SK-N-SH (cell line): ENCODE data around the gene EPX. TPM values are rescaled to one million over a fixed set of nuclear protein-coding genes. Genes with fewer than 3 reads are reported as not detected.

Experiments used
- CTCF ChIA-PET: fragments of 300-600, 350-600 bp; formaldehyde crosslinking; extraction: SDS; loops from one replicate; lab custom pipeline; 2021; lab: Yijun Ruan, JAX
- POLR2A ChIA-PET: fragments of 350-600 bp; sonication (Branson Sonifier 250); formaldehyde crosslinking; extraction: SDS; loops from one replicate; lab custom pipeline; 2020; ENCODE audit warnings: antibody characterized with exemption, inconsistent platforms; lab: Yijun Ruan, JAX
- DNase-seq: peaks from one replicate; pipeline ENCODE4 v3.0.0; 2012
- H2AFZ ChIP-seq: fragments of 200-600 bp; sonication (generic); 2 replicates; pipeline ENCODE4 v1.8.1; 2016; ENCODE audit warnings: antibody characterized with exemption, mild to moderate bottlenecking, low read depth
- H3F3A ChIP-seq: fragments of 200-600 bp; sonication (generic); replicated peaks from 2 replicates; pipeline ENCODE3; 2016; ENCODE audit warnings: antibody characterized with exemption, mild to moderate bottlenecking; ENCODE audit not compliant: insufficient read depth
- H3K27ac ChIP-seq, 2 experiments: fragments of 200-500 bp in 1 of 2; fragments of 200-600 bp in 1 of 2; sonication (Bioruptor generic) in 1 of 2; sonication (generic), shearing (Covaris generic) in 1 of 2; 2 replicates each; pipeline versions ENCODE4 v1.5.1 to v1.6.1; 2014 to 2016; ENCODE audit warnings: low read depth in 2 of 2, inconsistent platforms in 1 of 2, low read length in 1 of 2, mild to moderate bottlenecking in 1 of 2, mixed read lengths in 1 of 2
- H3K27me3 ChIP-seq: fragments of 200-600 bp; sonication (generic), shearing (Covaris generic); 2 replicates; pipeline ENCODE4 v1.6.1; 2016; ENCODE audit warnings: mixed run types; ENCODE audit not compliant: insufficient read depth
- H3K36me3 ChIP-seq, 2 experiments: fragments of 200-500 bp in 1 of 2; fragments of 200-600 bp in 1 of 2; sonication (Bioruptor generic) in 1 of 2; sonication (generic) in 1 of 2; replicated peaks in 1 of 2; 2 replicates each; pipeline versions ENCODE3 to v1.5.1; 2014 to 2016; ENCODE audit warnings: low read length in 1 of 2, mild to moderate bottlenecking in 1 of 2; ENCODE audit not compliant: insufficient read depth in 2 of 2, control insufficient read depth in 1 of 2
- H3K4me1 ChIP-seq, 2 experiments: fragments of 200-500 bp in 1 of 2; fragments of 200-600 bp in 1 of 2; sonication (Bioruptor generic) in 1 of 2; sonication (generic), shearing (Covaris generic) in 1 of 2; 2 replicates each; pipeline versions ENCODE4 v1.5.1 to v1.6.1; 2014 to 2016; ENCODE audit warnings: low read depth in 1 of 2, low read length in 1 of 2, mixed run types in 1 of 2; ENCODE audit not compliant: insufficient read depth in 2 of 2, control insufficient read depth in 1 of 2
- H3K4me2 ChIP-seq: fragments of 200-600 bp; sonication (generic), shearing (Covaris generic); 2 replicates; pipeline ENCODE4 v1.6.1; 2017; ENCODE audit warnings: mixed run types
- H3K4me3 ChIP-seq, 2 experiments: fragments of 200-500 bp in 1 of 2; fragments of 200-600 bp in 1 of 2; sonication (Bioruptor generic) in 1 of 2; sonication (generic), shearing (Covaris generic) in 1 of 2; 2 replicates each; pipeline versions ENCODE4 v1.5.1 to v1.8.1; 2014 to 2016; ENCODE audit warnings: low read depth in 2 of 2, inconsistent platforms in 1 of 2, low read length in 1 of 2, mild to moderate bottlenecking in 1 of 2, mixed read lengths in 1 of 2, moderate library complexity in 1 of 2
- H3K79me2 ChIP-seq: fragments of 200-600 bp; sonication (generic); 2 replicates; pipeline ENCODE4 v1.8.1; 2017; ENCODE audit warnings: mild to moderate bottlenecking; ENCODE audit not compliant: insufficient read depth
- H3K9ac ChIP-seq: fragments of 200-600 bp; sonication (generic); 2 replicates; pipeline ENCODE4 v1.6.1; 2017; ENCODE audit warnings: mixed run types
- H3K9me2 ChIP-seq: fragments of 200-600 bp; sonication (generic); 2 replicates; pipeline ENCODE4 v1.6.1; 2017; ENCODE audit warnings: mixed run types
- H3K9me3 ChIP-seq: fragments of 200-600 bp; sonication (generic); 2 replicates; pipeline ENCODE4 v1.6.1; 2017; ENCODE audit warnings: mixed run types, mild to moderate bottlenecking, moderate library complexity
- H4K20me1 ChIP-seq: fragments of 200-600 bp; sonication (generic); 2 replicates; pipeline ENCODE4 v1.6.1; 2017; ENCODE audit warnings: mild to moderate bottlenecking, mixed run types; ENCODE audit not compliant: insufficient read depth
- EP300 ChIP-seq, 2 experiments: IDR thresholded peaks; 2 replicates each; pipeline versions ENCODE4 v1.4.0 to v1.6.1; 2012; ENCODE audit warnings: borderline replicate concordance in 1 of 2, low read depth in 1 of 2, low read length in 1 of 2
- GATA2 ChIP-seq: sonication (generic); formaldehyde crosslinking; IDR thresholded peaks from 2 replicates; pipeline ENCODE4 v1.5.0; 2020; ENCODE audit warnings: mild to moderate bottlenecking, missing genetic modification reagents
- JUND ChIP-seq: IDR thresholded peaks from 2 replicates; pipeline ENCODE4 v1.4.0; 2012
- MAX ChIP-seq: IDR thresholded peaks from 2 replicates; pipeline ENCODE4 v1.4.0; 2012; ENCODE audit warnings: low read depth
- TAF1 ChIP-seq: IDR thresholded peaks from 2 replicates; pipeline ENCODE4 v1.6.1; 2012; ENCODE audit warnings: low read depth, mild to moderate bottlenecking, low read length, moderate library complexity, borderline replicate concordance
- USF2 ChIP-seq: fragments of 150-350 bp; IDR thresholded peaks from 2 replicates; pipeline ENCODE4 v1.6.1; 2017; ENCODE audit warnings: antibody characterized with exemption, low read length, low read depth, borderline replicate concordance
- WGBS: methylation state at CpG from one replicate; pipeline ENCODE4 v1.1.6; 2017; ENCODE audit warnings: low lambda C conversion rate; 5-methylcytosine and 5-hydroxymethylcytosine counted together
- polyA plus RNA-seq, 3 experiments: library from polyadenylated mRNA; depleted of rRNA; stranded (reverse); fragments of >200 nt; gene quantifications; 2 replicates each; pipeline ENCODE4 v1.2.3, GENCODE V29; 2012
- TF ChIP-seq, protein P1 (sequence below): IDR thresholded peaks from 2 replicates; pipeline ENCODE4 v1.4.0; 2012; ENCODE audit warnings: low read depth, borderline replicate concordance
- TF ChIP-seq, protein P2 (sequence below): fragments of 200-600 bp; sonication (generic); IDR thresholded peaks from 2 replicates; pipeline ENCODE4 v1.6.1; 2017; ENCODE audit warnings: antibody characterized with exemption, mild to moderate bottlenecking, moderate library complexity
- TF ChIP-seq, protein P3 (sequence below): IDR thresholded peaks from 2 replicates; pipeline ENCODE4 v1.4.0; 2012; ENCODE audit warnings: low read depth, borderline replicate concordance

EPX gene
- polyA plus RNA-seq, 1 of the 3 experiments (the other 2 are of a cell fraction), result 0.02 TPM

- Histone ChIP-seq H3K9ac (no peak overlapping the region), H4K20me1 (no peaks in the 10 kb centered on the region), H3F3A (no peaks in the 10 kb centered on the region), H3K9me2 (no peaks in the 10 kb centered on the region), H3K4me3 (no peak overlapping the region), H3K27me3 (peaks cover 20% of the 10 kb centered on the region; the same call in 1 of the 2 replicates), H3K27ac (no peak overlapping the region), H3K9me3 (no peaks in the 10 kb centered on the region), H3K79me2 (no peaks in the 10 kb centered on the region), H2AFZ (no peak overlapping the region), H3K4me2 (no peak overlapping the region), H3K36me3 (no peaks in the 10 kb centered on the region), H3K4me1 (no peaks in the 10 kb centered on the region)
- 50% methylated on average over 10 of the region's 10 CpGs for WGBS
- POLR2A ChIA-PET, result no interaction called here
- DNase-seq, result peak; percentile 24
- CTCF ChIA-PET, result interaction anchor here (0.9 to 1.2 kb wide), 3 partner anchors 17 to 35 kb away, joined by 3 read pairs; partner anchors contain the start of gene MKS1
- TF ChIP-seq, protein P1, sequence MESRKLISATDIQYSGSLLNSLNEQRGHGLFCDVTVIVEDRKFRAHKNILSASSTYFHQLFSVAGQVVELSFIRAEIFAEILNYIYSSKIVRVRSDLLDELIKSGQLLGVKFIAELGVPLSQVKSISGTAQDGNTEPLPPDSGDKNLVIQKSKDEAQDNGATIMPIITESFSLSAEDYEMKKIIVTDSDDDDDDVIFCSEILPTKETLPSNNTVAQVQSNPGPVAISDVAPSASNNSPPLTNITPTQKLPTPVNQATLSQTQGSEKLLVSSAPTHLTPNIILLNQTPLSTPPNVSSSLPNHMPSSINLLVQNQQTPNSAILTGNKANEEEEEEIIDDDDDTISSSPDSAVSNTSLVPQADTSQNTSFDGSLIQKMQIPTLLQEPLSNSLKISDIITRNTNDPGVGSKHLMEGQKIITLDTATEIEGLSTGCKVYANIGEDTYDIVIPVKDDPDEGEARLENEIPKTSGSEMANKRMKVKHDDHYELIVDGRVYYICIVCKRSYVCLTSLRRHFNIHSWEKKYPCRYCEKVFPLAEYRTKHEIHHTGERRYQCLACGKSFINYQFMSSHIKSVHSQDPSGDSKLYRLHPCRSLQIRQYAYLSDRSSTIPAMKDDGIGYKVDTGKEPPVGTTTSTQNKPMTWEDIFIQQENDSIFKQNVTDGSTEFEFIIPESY, result no peak
- peak; percentile 42 for TF ChIP-seq JUND
Measured at GRCh38 chr17:58184308-58184985, 8.1 kb upstream of the EPX start.

DNA sequence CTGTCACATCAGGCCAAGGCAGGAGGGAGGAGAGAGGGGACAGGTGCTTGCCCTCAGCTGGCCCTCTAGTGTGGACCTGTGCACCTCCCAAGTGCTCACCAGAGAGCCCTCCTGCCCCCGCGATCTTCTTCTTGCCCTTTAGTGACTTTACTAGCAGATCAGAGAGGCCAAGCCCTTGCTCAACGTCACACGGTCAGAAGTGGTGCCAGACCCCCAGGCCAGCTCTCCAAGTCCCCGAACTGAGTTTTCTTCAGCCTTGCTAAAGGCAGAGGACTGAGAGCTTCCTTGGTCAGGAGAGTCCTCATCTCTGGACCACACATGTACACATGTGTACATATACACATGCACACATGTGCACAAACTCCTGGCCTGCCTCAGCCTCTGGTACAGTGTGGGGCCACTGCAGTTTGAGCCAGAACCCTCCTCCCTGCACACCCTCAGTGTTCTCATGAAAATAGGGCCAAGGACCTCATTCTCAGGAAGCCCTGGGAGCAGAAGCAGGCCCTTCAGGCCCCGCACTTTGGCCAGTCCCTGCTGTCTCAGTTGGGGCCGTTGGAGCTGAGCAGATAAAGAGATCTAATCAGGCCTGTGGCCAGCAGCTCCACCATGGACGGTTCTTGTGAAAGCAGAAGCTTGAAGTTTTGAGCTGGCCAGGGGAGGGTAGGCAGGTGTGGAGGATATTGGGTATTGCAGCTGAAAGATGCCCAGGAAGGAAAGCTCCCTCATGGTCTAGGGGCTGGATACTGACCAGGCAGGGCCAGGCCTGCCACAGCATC lies 7.4 kb upstream of the EPX start:
- CTCF ChIA-PET, result interaction anchor here (0.6 to 1.5 kb wide), 5 partner anchors 9 to 28 kb away, joined by 3 to 4 read pairs (median 3); no protein-coding TSS in a partner anchor
- peaks cover 20% of the 10 kb centered on the region; the same call in 1 of the 2 replicates for H3K27me3 ChIP-seq
- POLR2A ChIA-PET, result no interaction called here

DNA sequence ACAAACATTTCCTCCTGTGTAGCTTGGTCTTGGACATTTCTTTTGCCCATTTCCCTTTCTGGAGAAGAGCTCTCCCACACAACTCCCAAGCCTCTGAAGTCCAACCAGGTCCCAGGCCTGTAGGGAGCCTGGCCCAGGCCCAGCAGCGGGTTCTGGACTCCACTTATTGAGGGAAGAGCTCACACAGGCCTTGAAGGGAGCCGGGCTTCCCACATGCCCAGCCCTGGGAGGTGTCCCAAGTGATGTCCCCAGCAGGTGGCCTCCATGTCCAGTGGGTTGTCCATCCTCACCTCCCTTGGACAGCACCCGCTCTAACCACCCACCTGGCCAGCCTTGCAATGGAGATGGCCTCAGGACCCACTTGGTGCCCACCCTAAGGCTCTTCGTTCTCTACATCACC lies 5.9 kb upstream of the EPX start:
- CTCF ChIA-PET, result interaction anchor here (1.2 to 1.5 kb wide), 3 partner anchors 13 to 18 kb away, joined by 3 to 9 read pairs (median 4); no protein-coding TSS in a partner anchor
- TF ChIP-seq EP300 (IDR thresholded peaks at IDR 0.05; ENCODE audit: borderline replicate concordance in 1 of 2, low read depth in 1 of 2, low read length in 1 of 2), result no peak
- TF ChIP-seq MAX, result no peak
- TF ChIP-seq USF2, result no peak
- TF ChIP-seq GATA2, result no peak
- TF ChIP-seq, protein P2, sequence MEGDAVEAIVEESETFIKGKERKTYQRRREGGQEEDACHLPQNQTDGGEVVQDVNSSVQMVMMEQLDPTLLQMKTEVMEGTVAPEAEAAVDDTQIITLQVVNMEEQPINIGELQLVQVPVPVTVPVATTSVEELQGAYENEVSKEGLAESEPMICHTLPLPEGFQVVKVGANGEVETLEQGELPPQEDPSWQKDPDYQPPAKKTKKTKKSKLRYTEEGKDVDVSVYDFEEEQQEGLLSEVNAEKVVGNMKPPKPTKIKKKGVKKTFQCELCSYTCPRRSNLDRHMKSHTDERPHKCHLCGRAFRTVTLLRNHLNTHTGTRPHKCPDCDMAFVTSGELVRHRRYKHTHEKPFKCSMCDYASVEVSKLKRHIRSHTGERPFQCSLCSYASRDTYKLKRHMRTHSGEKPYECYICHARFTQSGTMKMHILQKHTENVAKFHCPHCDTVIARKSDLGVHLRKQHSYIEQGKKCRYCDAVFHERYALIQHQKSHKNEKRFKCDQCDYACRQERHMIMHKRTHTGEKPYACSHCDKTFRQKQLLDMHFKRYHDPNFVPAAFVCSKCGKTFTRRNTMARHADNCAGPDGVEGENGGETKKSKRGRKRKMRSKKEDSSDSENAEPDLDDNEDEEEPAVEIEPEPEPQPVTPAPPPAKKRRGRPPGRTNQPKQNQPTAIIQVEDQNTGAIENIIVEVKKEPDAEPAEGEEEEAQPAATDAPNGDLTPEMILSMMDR, result no peak
- TF ChIP-seq, protein P1, result no peak
- TF ChIP-seq, protein P3, sequence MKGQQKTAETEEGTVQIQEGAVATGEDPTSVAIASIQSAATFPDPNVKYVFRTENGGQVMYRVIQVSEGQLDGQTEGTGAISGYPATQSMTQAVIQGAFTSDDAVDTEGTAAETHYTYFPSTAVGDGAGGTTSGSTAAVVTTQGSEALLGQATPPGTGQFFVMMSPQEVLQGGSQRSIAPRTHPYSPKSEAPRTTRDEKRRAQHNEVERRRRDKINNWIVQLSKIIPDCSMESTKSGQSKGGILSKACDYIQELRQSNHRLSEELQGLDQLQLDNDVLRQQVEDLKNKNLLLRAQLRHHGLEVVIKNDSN, result no peak

More for the DNA sequence above, 7.4 kb upstream of the EPX start:
- H3F3A ChIP-seq, result no peaks in the 10 kb centered on the region
- no peaks in the 10 kb centered on the region for H3K9me3 ChIP-seq
- H3K79me2 ChIP-seq, result no peaks in the 10 kb centered on the region
- no peaks in the 10 kb centered on the region for H3K9me2 ChIP-seq
- H4K20me1 ChIP-seq, result no peaks in the 10 kb centered on the region
- no peak overlapping the region for H3K4me2 ChIP-seq
- WGBS, result 61% methylated on average over 8 of the region's 8 CpGs
- no peak for TF ChIP-seq TAF1
- TF ChIP-seq, all 33 proteins: peak for 0
- Histone ChIP-seq H2AFZ (no peak overlapping the region), H3K4me1 (no peaks in the 10 kb centered on the region; a peak in 1 of 4 replicates), H3K9ac (no peak overlapping the region), H3K27ac (no peak overlapping the region), H3K36me3 (no peaks in the 10 kb centered on the region), H3K4me3 (no peak overlapping the region)
- DNase-seq, result peak; percentile 17

More for the DNA sequence above, 5.9 kb upstream of the EPX start:
- no peak for DNase-seq
- no peaks in the 10 kb centered on the region for H3K9me2 ChIP-seq
- no peak overlapping the region for H2AFZ ChIP-seq
- no peaks in the 10 kb centered on the region for H3F3A ChIP-seq
- no peak overlapping the region for H3K4me3 ChIP-seq
- no peak overlapping the region for H3K4me2 ChIP-seq
- no peaks in the 10 kb centered on the region for H4K20me1 ChIP-seq
- no peaks in the 10 kb centered on the region for H3K36me3 ChIP-seq
- no peak overlapping the region for H3K9ac ChIP-seq
- H3K79me2 ChIP-seq, result no peaks in the 10 kb centered on the region
- no peaks in the 10 kb centered on the region for H3K9me3 ChIP-seq
- H3K27ac ChIP-seq, result no peak overlapping the region
- H3K27me3 ChIP-seq, result peaks cover 14% of the 10 kb centered on the region; the same call in 1 of the 2 replicates
- H3K4me1 ChIP-seq, result no peaks in the 10 kb centered on the region; a peak in 1 of 4 replicates
- POLR2A ChIA-PET, result no interaction called here
- WGBS, result 41% methylated on average over 4 of the region's 4 CpGs
